ENCODE results near the gene ZNF709. TPM values are rescaled to one million over a fixed set of nuclear protein-coding genes. Genes with fewer than 3 reads are reported as not detected.

The ZNF709 gene
- total RNA-seq, 1 experiment from 2014 or later = not detected

DNA sequence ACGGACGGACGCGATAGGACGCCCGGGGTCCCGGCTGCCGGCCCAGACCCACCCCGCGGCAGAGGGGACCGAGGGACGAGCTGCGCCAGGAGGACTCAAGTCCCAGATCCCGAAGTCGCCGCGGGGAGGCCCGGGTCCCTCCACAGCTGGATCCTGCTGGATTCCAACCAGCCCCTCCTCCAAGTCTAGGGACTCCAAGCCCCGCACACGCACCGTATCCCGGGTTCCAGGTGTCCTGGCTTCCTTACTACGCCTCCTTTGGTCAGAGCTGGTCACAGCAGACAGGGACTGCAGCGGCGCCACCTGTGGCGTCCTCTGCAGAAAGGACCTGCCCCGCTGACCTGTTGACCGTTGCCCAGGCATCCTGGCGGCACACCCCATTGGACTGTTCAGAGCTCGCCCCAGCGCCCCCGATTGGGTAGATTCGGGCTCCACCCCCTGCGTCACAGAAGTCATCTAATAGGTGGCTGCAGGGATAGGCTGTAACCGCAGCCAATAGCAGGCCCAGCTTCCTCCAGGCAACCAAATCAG lies 29.0 kb upstream of the ZNF709 start:
- BruUV-seq (replicated peaks) = no TSS peak
- TF ChIP-seq SRF (IDR thresholded peaks at IDR 0.05; ENCODE audit: low read depth) = no peak
- no peak for TF ChIP-seq EZH2 (IDR thresholded peaks at IDR 0.05)
- TF ChIP-seq RAD21 (IDR thresholded peaks at IDR 0.05; ENCODE audit: low read depth) = no peak
- TF ChIP-seq ZBTB33 (IDR thresholded peaks at IDR 0.05; ENCODE audit: extremely low read depth, insufficient replicate concordance, low read length) = no peak
- TF ChIP-seq POLR2A (IDR thresholded peaks at IDR 0.05; ENCODE audit: borderline replicate concordance, extremely low read depth, insufficient read depth, insufficient read length) = no peak
- TF ChIP-seq JUND (IDR thresholded peaks at IDR 0.05) = no peak
- TF ChIP-seq TCF7L2 (IDR thresholded peaks at IDR 0.05; ENCODE audit: borderline replicate concordance, extremely low read depth, insufficient read depth, insufficient read length) = no peak
- TF ChIP-seq CEBPB (IDR thresholded peaks at IDR 0.05; ENCODE audit: low read depth) = no peak
- TF ChIP-seq SIN3A (IDR thresholded peaks at IDR 0.05; ENCODE audit: low read depth) = no peak
- no peak for TF ChIP-seq EGR1 (IDR thresholded peaks at IDR 0.05; ENCODE audit: low read depth)
- TF ChIP-seq, protein P1, sequence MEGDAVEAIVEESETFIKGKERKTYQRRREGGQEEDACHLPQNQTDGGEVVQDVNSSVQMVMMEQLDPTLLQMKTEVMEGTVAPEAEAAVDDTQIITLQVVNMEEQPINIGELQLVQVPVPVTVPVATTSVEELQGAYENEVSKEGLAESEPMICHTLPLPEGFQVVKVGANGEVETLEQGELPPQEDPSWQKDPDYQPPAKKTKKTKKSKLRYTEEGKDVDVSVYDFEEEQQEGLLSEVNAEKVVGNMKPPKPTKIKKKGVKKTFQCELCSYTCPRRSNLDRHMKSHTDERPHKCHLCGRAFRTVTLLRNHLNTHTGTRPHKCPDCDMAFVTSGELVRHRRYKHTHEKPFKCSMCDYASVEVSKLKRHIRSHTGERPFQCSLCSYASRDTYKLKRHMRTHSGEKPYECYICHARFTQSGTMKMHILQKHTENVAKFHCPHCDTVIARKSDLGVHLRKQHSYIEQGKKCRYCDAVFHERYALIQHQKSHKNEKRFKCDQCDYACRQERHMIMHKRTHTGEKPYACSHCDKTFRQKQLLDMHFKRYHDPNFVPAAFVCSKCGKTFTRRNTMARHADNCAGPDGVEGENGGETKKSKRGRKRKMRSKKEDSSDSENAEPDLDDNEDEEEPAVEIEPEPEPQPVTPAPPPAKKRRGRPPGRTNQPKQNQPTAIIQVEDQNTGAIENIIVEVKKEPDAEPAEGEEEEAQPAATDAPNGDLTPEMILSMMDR (IDR thresholded peaks at IDR 0.05 in 2 of 3, conservative IDR thresholded peaks at IDR 0.05 in 1 of 3; ENCODE audit: borderline replicate concordance in 1 of 3, insufficient read depth in 1 of 3, low read depth in 2 of 3, low read length in 2 of 3) = no peak
- no peak for TF ChIP-seq ZNF274 (IDR thresholded peaks at IDR 0.05; ENCODE audit: low read depth, low read length)
- no peak for TF ChIP-seq ELF1 (IDR thresholded peaks at IDR 0.05; ENCODE audit: borderline replicate concordance, low read depth)
- TF ChIP-seq, protein P2, sequence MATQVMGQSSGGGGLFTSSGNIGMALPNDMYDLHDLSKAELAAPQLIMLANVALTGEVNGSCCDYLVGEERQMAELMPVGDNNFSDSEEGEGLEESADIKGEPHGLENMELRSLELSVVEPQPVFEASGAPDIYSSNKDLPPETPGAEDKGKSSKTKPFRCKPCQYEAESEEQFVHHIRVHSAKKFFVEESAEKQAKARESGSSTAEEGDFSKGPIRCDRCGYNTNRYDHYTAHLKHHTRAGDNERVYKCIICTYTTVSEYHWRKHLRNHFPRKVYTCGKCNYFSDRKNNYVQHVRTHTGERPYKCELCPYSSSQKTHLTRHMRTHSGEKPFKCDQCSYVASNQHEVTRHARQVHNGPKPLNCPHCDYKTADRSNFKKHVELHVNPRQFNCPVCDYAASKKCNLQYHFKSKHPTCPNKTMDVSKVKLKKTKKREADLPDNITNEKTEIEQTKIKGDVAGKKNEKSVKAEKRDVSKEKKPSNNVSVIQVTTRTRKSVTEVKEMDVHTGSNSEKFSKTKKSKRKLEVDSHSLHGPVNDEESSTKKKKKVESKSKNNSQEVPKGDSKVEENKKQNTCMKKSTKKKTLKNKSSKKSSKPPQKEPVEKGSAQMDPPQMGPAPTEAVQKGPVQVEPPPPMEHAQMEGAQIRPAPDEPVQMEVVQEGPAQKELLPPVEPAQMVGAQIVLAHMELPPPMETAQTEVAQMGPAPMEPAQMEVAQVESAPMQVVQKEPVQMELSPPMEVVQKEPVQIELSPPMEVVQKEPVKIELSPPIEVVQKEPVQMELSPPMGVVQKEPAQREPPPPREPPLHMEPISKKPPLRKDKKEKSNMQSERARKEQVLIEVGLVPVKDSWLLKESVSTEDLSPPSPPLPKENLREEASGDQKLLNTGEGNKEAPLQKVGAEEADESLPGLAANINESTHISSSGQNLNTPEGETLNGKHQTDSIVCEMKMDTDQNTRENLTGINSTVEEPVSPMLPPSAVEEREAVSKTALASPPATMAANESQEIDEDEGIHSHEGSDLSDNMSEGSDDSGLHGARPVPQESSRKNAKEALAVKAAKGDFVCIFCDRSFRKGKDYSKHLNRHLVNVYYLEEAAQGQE (IDR thresholded peaks at IDR 0.05; ENCODE audit: low read depth) = no peak
- TF ChIP-seq SP1 (IDR thresholded peaks at IDR 0.05; ENCODE audit: low read depth) = no peak
- TF ChIP-seq ZFX (IDR thresholded peaks at IDR 0.05) = no peak
- TF ChIP-seq POLR2AphosphoS5 (IDR thresholded peaks at IDR 0.05; ENCODE audit: low read depth, low read length) = no peak
- no peak for TF ChIP-seq YY1 (IDR thresholded peaks at IDR 0.05; ENCODE audit: extremely low read depth, insufficient replicate concordance, low read depth, low read length)
- TF ChIP-seq, protein P3, sequence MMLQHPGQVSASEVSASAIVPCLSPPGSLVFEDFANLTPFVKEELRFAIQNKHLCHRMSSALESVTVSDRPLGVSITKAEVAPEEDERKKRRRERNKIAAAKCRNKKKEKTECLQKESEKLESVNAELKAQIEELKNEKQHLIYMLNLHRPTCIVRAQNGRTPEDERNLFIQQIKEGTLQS (IDR thresholded peaks at IDR 0.05) = no peak
- POLR2A ChIA-PET = no interaction called here
- H3K4me2 ChIP-seq (ENCODE audit: low read length) = no peak overlapping the region
- H3K4me1 ChIP-seq (ENCODE audit: control insufficient read depth in 1 of 2, insufficient read depth in 2 of 2, low read length in 2 of 2) = no peaks in the 10 kb centered on the region
- H3K27ac ChIP-seq (ENCODE audit: low read depth, low read length) = no peak overlapping the region
- H3K36me3 ChIP-seq (ENCODE audit: control insufficient read depth in 1 of 2, insufficient read depth in 2 of 2, low read length in 2 of 2) = no peaks in the 10 kb centered on the region
- H3K4me3 ChIP-seq (replicated peaks in 1 of 2; ENCODE audit: low read depth in 1 of 2, low read length in 2 of 2) = no peak overlapping the region
- peaks cover 8 to 9% of the 10 kb centered on the region in 2 experiments; a peak in 2 of 4 replicates for H3K9me3 ChIP-seq (ENCODE audit: control insufficient read depth in 1 of 2, insufficient read depth in 1 of 2, low read depth in 1 of 2, low read length in 2 of 2)
- no peak overlapping the region for H3K9ac ChIP-seq (ENCODE audit: low read length)
- H3K9me2 ChIP-seq (ENCODE audit: insufficient read depth) = no peaks in the 10 kb centered on the region
- H4K20me1 ChIP-seq (ENCODE audit: insufficient read depth) = no peaks in the 10 kb centered on the region
- RAD21 ChIA-PET (ENCODE audit: low non-redundant PET in 1 of 2, low total read pairs in 2 of 2, uncharacterized antibody in 2 of 2, unreplicated experiment in 2 of 2) = no interaction called here
- no peaks in the 10 kb centered on the region for H3K27me3 ChIP-seq (ENCODE audit: insufficient read depth, low read length)
- H2AFZ ChIP-seq (ENCODE audit: low read depth, low read length, poor library complexity, severe bottlenecking) = no peak overlapping the region
- ATAC-seq = no peak
- no peaks in the 10 kb centered on the region for H3K79me2 ChIP-seq (ENCODE audit: insufficient read depth, low read length)
- DNase-seq (ENCODE audit: low read depth, low spot score) = no peak
- intact Hi-C loops (cut with micrococcal nuclease) = no loop called here
- CTCF ChIA-PET = no interaction called here
